AG04450 (cell line): ENCODE results near the gene UTF1. TPM values are rescaled to one million over a fixed set of nuclear protein-coding genes. Genes with fewer than 3 reads are reported as not detected.
"Not testable (repeated sequence)": the region's sequence is repeated elsewhere in the genome, so short reads cannot be mapped to it uniquely, and the experiment has no call there.

Experiments used
- CTCF ChIA-PET: fragments of 300-600, 350-600 bp; formaldehyde crosslinking; extraction: SDS; loops from one replicate; lab custom pipeline; 2022; ENCODE audit warnings: antibody characterized with exemption, inconsistent platforms; lab: Charles Lee
- POLR2A ChIA-PET: fragments of 350-600 bp; formaldehyde crosslinking; extraction: SDS; loops from one replicate; lab custom pipeline; 2021; ENCODE audit warnings: antibody characterized with exemption, inconsistent platforms; lab: Yijun Ruan, JAX
- DNase-seq: peaks from one replicate; pipeline ENCODE4 v3.0.0-alpha.2; 2011; ENCODE audit warnings: low read depth, low spot score
- H3K27ac ChIP-seq: one replicate; pipeline ENCODE4 v1.5.1; 2012; ENCODE audit warnings: low read depth, low read length, control low read depth
- H3K27me3 ChIP-seq: one replicate; pipeline ENCODE4 v1.6.0; 2012; ENCODE audit warnings: low read length; ENCODE audit not compliant: control insufficient read depth, insufficient read depth
- H3K4me3 ChIP-seq: 2 replicates; pipeline ENCODE4 v1.5.1; 2011; ENCODE audit warnings: mild to moderate bottlenecking, low read depth, low read length, control low read depth
- H3K9me3 ChIP-seq: 2 replicates; pipeline ENCODE4 v1.5.1; 2012; ENCODE audit warnings: low read length; ENCODE audit not compliant: control insufficient read depth, insufficient read depth
- polyA plus RNA-seq: library from polyadenylated mRNA; depleted of rRNA; stranded (reverse); fragments of >200 nt; gene quantifications from 2 replicates; pipeline ENCODE4 v1.2.3, GENCODE V29; 2011
- TF ChIP-seq, protein P1 (sequence below): IDR thresholded peaks from 2 replicates; pipeline ENCODE4 v1.5.1; 2011; ENCODE audit warnings: low read depth, low read length, control low read depth, inconsistent platforms

UTF1 gene
- polyA plus RNA-seq, 1 experiment = not detected

DNA sequence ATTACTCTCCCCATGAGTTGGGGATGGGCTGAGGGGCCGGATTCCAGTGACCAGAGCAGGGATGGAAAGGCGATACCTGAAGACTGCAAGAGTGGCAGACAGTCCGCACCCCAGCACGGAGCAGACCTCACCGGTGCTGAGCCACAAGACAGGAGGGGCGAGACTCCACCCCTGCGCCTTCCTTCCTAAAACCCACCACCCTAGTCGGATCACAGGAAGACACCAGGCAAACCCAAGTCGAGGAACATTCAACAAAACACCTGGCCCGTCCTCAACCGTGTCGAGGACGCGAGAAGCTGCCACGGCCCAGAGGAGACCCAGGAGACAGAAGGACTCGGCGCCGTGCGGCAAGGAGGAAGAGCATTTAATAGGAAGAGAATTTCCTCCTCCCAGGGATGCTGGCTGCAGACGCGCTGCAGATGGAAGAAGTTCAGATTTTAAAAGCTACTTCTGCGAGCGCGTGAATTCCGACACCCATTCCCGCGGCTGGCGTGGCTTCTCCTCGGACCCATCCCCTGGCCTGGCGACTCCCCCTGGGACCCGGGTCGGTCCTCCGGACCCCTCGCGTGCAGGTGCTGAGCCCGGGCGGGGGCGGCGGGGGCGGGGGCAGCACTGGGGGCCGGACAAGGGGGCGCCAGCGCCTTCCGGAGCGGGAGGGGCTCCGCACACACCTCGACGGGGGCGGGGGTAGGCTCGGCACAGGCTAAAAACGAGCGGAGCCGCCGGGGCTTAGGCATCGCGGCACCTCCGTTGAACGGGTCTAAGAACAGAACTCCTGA, 563 bp upstream of the UTF1 start:
- Histone ChIP-seq H3K4me3 (no peak overlapping the region), H3K9me3 (peaks cover 4% of the 10 kb centered on the region; the same call in 1 of the 2 replicates), H3K27ac (no peak overlapping the region), H3K27me3 (peaks cover 44% of the 10 kb centered on the region)
- CTCF ChIA-PET = no interaction called here
- POLR2A ChIA-PET = no interaction called here
- no peak for DNase-seq
- TF ChIP-seq, protein P1, sequence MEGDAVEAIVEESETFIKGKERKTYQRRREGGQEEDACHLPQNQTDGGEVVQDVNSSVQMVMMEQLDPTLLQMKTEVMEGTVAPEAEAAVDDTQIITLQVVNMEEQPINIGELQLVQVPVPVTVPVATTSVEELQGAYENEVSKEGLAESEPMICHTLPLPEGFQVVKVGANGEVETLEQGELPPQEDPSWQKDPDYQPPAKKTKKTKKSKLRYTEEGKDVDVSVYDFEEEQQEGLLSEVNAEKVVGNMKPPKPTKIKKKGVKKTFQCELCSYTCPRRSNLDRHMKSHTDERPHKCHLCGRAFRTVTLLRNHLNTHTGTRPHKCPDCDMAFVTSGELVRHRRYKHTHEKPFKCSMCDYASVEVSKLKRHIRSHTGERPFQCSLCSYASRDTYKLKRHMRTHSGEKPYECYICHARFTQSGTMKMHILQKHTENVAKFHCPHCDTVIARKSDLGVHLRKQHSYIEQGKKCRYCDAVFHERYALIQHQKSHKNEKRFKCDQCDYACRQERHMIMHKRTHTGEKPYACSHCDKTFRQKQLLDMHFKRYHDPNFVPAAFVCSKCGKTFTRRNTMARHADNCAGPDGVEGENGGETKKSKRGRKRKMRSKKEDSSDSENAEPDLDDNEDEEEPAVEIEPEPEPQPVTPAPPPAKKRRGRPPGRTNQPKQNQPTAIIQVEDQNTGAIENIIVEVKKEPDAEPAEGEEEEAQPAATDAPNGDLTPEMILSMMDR = no peak

- Histone ChIP-seq H3K27ac (no peak overlapping the region), H3K27me3 (peaks cover 49% of the 10 kb centered on the region), H3K9me3 (peaks cover 2% of the 10 kb centered on the region; the same call in 1 of the 2 replicates), H3K4me3 (no peak overlapping the region)
- no peak for DNase-seq
- ChIA-PET POLR2A (no interaction called here), CTCF (no interaction called here)
- TF ChIP-seq, protein P1 = no peak
These were observed 574 bp downstream of the UTF1 start for GRCh38 chr10:133230387-133231195.

- peaks cover 57% of the 10 kb centered on the region for H3K27me3 ChIP-seq
- no peak overlapping the region for H3K4me3 ChIP-seq
- no peak overlapping the region for H3K27ac ChIP-seq
- ChIA-PET POLR2A (no interaction called here), CTCF (no interaction called here)
- peaks cover 3% of the 10 kb centered on the region; the same call in 1 of the 2 replicates for H3K9me3 ChIP-seq
- no peak for DNase-seq
- TF ChIP-seq, protein P1 = no peak
These were observed 1.4 kb downstream of the UTF1 start for GRCh38 chr10:133231244-133231945.

DNA sequence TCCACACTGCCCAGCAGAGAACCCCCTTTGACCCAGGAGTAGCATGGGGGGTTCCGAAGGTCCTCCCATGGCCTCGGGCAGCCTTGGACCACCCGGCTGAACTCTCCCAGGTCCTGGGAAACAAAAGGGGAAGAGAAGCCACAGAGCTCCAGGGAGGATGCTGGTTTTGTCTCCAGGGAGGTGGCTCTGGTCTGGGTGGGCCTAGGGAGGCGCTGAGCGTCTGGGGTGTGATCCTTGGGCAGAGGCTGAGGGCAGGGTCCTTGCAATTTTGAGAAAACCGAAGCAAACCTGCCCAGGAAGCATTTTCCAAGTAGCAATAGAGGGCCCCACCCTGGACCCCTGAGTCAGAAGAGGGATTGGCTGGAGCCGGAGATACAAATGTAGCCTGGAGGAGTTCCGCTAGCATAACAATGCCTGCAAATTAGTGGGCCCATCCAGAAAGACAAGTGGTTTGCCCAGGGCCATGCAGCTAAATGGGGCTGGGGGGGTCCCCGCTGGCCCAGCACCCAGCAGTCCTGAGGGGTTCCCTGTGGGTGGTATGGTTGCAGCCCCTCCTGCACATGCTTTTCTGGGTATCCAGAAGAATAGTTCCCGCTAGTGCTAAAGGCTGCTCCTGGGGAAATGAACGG, 2.0 kb downstream of the UTF1 start:
- Histone ChIP-seq H3K9me3 (peaks cover 3% of the 10 kb centered on the region; the same call in 1 of the 2 replicates), H3K27ac (no peak overlapping the region), H3K4me3 (no peak overlapping the region), H3K27me3 (peaks cover 63% of the 10 kb centered on the region)
- TF ChIP-seq, protein P1 = no peak
- ChIA-PET POLR2A (no interaction called here), CTCF (no interaction called here)
- DNase-seq = no peak

- H3K9me3 ChIP-seq, CTCF ChIA-PET, DNase-seq, H3K27ac ChIP-seq, H3K4me3 ChIP-seq, POLR2A ChIA-PET: not testable (repeated sequence)
- H3K27me3 ChIP-seq = peaks cover 71% of the 10 kb centered on the region
These were observed 4.8 kb downstream of the UTF1 start for GRCh38 chr10:133234796-133235195.
